Hepatocyte (in vitro differentiated cells): ENCODE data around the gene MAP3K3. TPM values are rescaled to one million over a fixed set of nuclear protein-coding genes. Genes with fewer than 3 reads are reported as not detected.

Experiments used
- DNase-seq: peaks from one replicate; pipeline ENCODE4 v3.0.0-alpha.2; 2016; ENCODE audit warnings: low spot score
- H2AFZ ChIP-seq: fragments of 200-600 bp; sonication (generic); 2 replicates; pipeline ENCODE4 v1.6.0; 2016; ENCODE audit warnings: antibody characterized with exemption, mild to moderate bottlenecking
- H3K27ac ChIP-seq: fragments of 200-600 bp; sonication (generic); 2 replicates; pipeline ENCODE4 v1.5.1; 2016; ENCODE audit warnings: mild to moderate bottlenecking
- H3K27me3 ChIP-seq: fragments of 200-600 bp; sonication (generic); 2 replicates; pipeline ENCODE4 v1.6.1; 2016
- H3K36me3 ChIP-seq: fragments of 200-600 bp; sonication (generic); replicated peaks from 2 replicates; pipeline ENCODE4 v1.5.1; 2016; ENCODE audit warnings: low read depth; ENCODE audit not compliant: insufficient read depth
- H3K4me1 ChIP-seq: fragments of 200-600 bp; sonication (generic); 2 replicates; pipeline ENCODE4 v1.5.1; 2016; ENCODE audit warnings: mild to moderate bottlenecking, moderate library complexity; ENCODE audit not compliant: insufficient read depth
- H3K4me2 ChIP-seq: fragments of 200-600 bp; sonication (generic); 2 replicates; pipeline ENCODE4 v1.6.0; 2016
- H3K4me3 ChIP-seq: fragments of 200-600 bp; sonication (generic); 2 replicates; pipeline ENCODE4 v1.5.1; 2016; ENCODE audit warnings: mild to moderate bottlenecking
- H3K79me2 ChIP-seq: fragments of 200-600 bp; sonication (generic); 2 replicates; pipeline ENCODE4 v1.6.0; 2017; ENCODE audit warnings: mild to moderate bottlenecking
- H3K9me2 ChIP-seq: fragments of 200-600 bp; sonication (generic); replicated peaks from 2 replicates; pipeline ENCODE4 v1.6.0; 2017; ENCODE audit warnings: mild to moderate bottlenecking; ENCODE audit not compliant: insufficient read depth
- H3K9me3 ChIP-seq: fragments of 200-600 bp; sonication (generic); 2 replicates; pipeline ENCODE4 v1.5.1; 2016; ENCODE audit warnings: low read depth, mild to moderate bottlenecking
- H4K20me1 ChIP-seq: fragments of 200-600 bp; sonication (generic); 2 replicates; pipeline ENCODE4 v1.6.0; 2016; ENCODE audit warnings: mild to moderate bottlenecking; ENCODE audit not compliant: insufficient read depth, poor library complexity, severe bottlenecking
- EZH2 ChIP-seq: fragments of 200-600 bp; sonication (generic); IDR thresholded peaks from 2 replicates; pipeline ENCODE4 v1.6.1; 2016; ENCODE audit warnings: antibody characterized with exemption, mild to moderate bottlenecking, borderline replicate concordance
- EZH2phosphoT487 ChIP-seq: fragments of 200-600 bp; sonication (generic); IDR thresholded peaks from one replicate; pipeline ENCODE4 v1.6.1; 2018; ENCODE audit warnings: antibody characterized with exemption, mild to moderate bottlenecking, low read depth, moderate library complexity; ENCODE audit not compliant: unreplicated experiment, severe bottlenecking
- WGBS: methylation state at CpG from one replicate; pipeline ENCODE4 v1.1.6; 2016; ENCODE audit warnings: low lambda C conversion rate; ENCODE audit errors: missing lambda C conversion rate; 5-methylcytosine and 5-hydroxymethylcytosine counted together
- polyA plus RNA-seq: library from polyadenylated mRNA; unstranded; fragments of >200 nt; fragmentation: Nextera tagmentation; extraction: Ambion mirVana; gene quantifications from 2 replicates; pipeline ENCODE4 v1.2.1, GENCODE V29; 2016
- total RNA-seq: library from RNA; depleted of rRNA; stranded (reverse); fragments of >200 nt; gene quantifications from 2 replicates; pipeline ENCODE4 v1.2.3, GENCODE V29; 2014
- TF ChIP-seq, protein P1 (sequence below): fragments of 200-600 bp; sonication (generic); IDR thresholded peaks from 2 replicates; pipeline ENCODE4 v1.5.1; 2016; ENCODE audit warnings: antibody characterized with exemption, mild to moderate bottlenecking; ENCODE audit not compliant: poor library complexity

MAP3K3 gene
- total and polyA plus RNA-seq, 2 experiments from 2014 or later, result 13.4 to 15.5 TPM

DNA sequence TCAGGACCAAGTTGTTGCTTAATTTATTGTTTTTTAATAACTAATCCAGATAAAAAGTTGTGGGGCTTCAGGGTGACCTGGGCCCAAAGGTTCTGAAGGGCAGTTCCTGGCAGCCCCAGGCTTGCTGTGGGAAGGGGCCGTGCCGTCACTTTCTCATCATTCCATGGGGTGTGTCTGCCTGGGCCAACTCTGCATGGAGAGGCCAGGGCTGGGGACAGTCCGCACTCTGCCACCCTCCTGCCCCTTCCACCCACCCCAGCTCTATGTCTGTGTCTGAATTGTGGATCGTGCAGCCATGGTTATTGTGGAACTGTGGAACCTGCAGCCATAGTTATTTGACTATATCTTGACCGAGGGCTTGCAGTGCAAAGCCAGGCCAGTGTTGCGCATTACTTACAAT, 73.7 kb downstream of the MAP3K3 start:
- DNase-seq, result no peak
- Histone ChIP-seq H3K4me3 (no peak overlapping the region), H2AFZ (no peak overlapping the region), H3K9me2 (no peaks in the 10 kb centered on the region), H4K20me1 (no peaks in the 10 kb centered on the region), H3K4me2 (no peak overlapping the region), H3K9me3 (no peaks in the 10 kb centered on the region), H3K27ac (no peak overlapping the region), H3K4me1 (peaks cover 10% of the 10 kb centered on the region), H3K27me3 (no peaks in the 10 kb centered on the region), H3K36me3 (no peaks in the 10 kb centered on the region), H3K79me2 (no peaks in the 10 kb centered on the region)
- TF ChIP-seq EZH2phosphoT487 (no peak), EZH2 (no peak)
- TF ChIP-seq, protein P1, sequence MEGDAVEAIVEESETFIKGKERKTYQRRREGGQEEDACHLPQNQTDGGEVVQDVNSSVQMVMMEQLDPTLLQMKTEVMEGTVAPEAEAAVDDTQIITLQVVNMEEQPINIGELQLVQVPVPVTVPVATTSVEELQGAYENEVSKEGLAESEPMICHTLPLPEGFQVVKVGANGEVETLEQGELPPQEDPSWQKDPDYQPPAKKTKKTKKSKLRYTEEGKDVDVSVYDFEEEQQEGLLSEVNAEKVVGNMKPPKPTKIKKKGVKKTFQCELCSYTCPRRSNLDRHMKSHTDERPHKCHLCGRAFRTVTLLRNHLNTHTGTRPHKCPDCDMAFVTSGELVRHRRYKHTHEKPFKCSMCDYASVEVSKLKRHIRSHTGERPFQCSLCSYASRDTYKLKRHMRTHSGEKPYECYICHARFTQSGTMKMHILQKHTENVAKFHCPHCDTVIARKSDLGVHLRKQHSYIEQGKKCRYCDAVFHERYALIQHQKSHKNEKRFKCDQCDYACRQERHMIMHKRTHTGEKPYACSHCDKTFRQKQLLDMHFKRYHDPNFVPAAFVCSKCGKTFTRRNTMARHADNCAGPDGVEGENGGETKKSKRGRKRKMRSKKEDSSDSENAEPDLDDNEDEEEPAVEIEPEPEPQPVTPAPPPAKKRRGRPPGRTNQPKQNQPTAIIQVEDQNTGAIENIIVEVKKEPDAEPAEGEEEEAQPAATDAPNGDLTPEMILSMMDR, result no peak
- WGBS, result 87% methylated on average over 6 of the region's 6 CpGs

- no peaks in the 10 kb centered on the region for H3K36me3 ChIP-seq
- no peak overlapping the region for H2AFZ ChIP-seq
- no peaks in the 10 kb centered on the region for H3K9me2 ChIP-seq
- H3K27me3 ChIP-seq, result no peaks in the 10 kb centered on the region
- H3K27ac ChIP-seq, result no peak overlapping the region
- no peaks in the 10 kb centered on the region for H4K20me1 ChIP-seq
- TF ChIP-seq EZH2 (no peak), EZH2phosphoT487 (no peak)
- TF ChIP-seq, protein P1, result peak; percentile 17
- H3K4me3 ChIP-seq, result no peak overlapping the region
- DNase-seq, result no peak
- H3K79me2 ChIP-seq, result no peaks in the 10 kb centered on the region
- H3K4me2 ChIP-seq, result no peak overlapping the region
- peaks cover 15% of the 10 kb centered on the region for H3K4me1 ChIP-seq
- WGBS, result 86% methylated on average over 9 of the region's 9 CpGs
- H3K9me3 ChIP-seq, result no peaks in the 10 kb centered on the region
Observed at GRCh38 chr17:63696381-63696961, 74.3 kb downstream of the MAP3K3 start.

GRCh38 chr17:63697341-63698286, 75.4 kb downstream of the MAP3K3 start:
- TF ChIP-seq EZH2, result no peak
- TF ChIP-seq, protein P1, result peak; percentile 29
- Histone ChIP-seq H3K27me3 (no peaks in the 10 kb centered on the region), H3K36me3 (no peaks in the 10 kb centered on the region), H3K4me1 (peaks cover 15% of the 10 kb centered on the region), H3K4me2 (no peak overlapping the region), H3K4me3 (no peak overlapping the region), H2AFZ (no peak overlapping the region), H3K9me3 (no peaks in the 10 kb centered on the region), H4K20me1 (no peaks in the 10 kb centered on the region), H3K27ac (no peak overlapping the region), H3K79me2 (no peaks in the 10 kb centered on the region), H3K9me2 (no peaks in the 10 kb centered on the region)
- peak; percentile 36 for DNase-seq
- WGBS, result 86% methylated on average over 21 of the region's 22 CpGs
